ENCODE data around the gene NGF. TPM values are rescaled to one million over a fixed set of nuclear protein-coding genes. Genes with fewer than 3 reads are reported as not detected.

Gene NGF
- total RNA-seq, 2 donors from 2014 or later = 0.25 to 0.64 TPM

DNA sequence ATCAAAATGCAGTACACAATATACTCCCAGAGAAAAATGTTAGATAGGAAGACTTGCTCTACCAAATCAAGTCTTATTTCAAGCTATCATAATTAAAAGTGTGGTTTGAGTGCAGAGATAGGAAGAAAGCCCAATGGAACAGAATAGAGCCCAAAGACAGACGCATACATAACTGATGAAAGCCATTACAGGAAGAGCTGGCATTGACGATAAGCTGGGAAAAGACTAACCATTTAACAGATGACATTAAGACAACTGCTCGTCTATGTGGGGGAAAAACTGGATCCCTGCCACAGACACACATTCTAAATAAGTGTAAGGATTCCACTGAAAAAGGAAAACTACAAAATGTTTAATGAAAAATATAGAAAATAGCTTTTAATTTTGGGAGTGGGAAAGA lies 85.5 kb downstream of the NGF start:
- ATAC-seq (no peak), DNase-seq (no peak)
- intact Hi-C loops (cut with DNase I, micrococcal nuclease) = no loop called here

DNA sequence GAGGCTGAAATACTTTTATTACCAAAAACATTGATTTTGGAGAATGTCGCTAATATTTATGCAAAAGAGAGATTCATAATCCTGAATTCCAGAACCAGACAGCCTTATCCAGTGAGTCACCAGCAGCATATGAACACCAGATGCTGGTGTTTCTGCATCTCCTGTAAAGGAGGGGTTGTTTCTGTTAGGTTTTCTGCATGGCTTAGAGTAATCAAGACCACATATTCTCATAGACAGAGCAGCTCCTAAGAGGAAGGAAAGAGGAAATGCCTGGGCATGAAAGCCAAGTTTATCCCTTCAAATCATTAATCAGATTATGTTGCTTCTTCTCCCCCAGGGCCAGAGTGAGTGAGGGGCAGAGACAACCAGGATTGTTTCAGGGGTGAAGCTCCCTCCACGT lies 86.2 kb downstream of the NGF start:
- no peak for DNase-seq
- intact Hi-C loops (cut with DNase I, micrococcal nuclease) = no loop called here

DNA sequence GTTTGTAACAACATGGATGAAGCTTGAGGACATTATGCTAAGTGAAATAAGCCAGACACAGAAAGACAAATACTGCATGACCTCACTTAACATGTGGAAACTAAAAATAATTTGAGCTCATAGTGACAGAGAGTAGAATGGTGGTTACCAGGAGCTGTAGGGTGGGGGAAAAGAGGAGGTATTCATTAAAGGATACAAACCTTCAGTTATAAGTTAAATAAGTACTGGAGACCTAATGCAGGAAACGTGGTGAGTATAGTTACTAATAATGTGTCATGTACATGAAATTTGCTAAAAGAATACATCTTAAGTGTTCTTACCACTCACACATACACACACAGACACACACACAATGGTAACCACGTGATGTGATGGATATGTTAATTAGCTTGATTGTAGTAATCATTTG lies 86.7 kb downstream of the NGF start:
- DNase-seq (no peak), ATAC-seq (no peak)
- intact Hi-C loops (cut with DNase I, micrococcal nuclease) = no loop called here

More for the DNA sequence above, 86.2 kb downstream of the NGF start:
- ATAC-seq = no peak

DNA sequence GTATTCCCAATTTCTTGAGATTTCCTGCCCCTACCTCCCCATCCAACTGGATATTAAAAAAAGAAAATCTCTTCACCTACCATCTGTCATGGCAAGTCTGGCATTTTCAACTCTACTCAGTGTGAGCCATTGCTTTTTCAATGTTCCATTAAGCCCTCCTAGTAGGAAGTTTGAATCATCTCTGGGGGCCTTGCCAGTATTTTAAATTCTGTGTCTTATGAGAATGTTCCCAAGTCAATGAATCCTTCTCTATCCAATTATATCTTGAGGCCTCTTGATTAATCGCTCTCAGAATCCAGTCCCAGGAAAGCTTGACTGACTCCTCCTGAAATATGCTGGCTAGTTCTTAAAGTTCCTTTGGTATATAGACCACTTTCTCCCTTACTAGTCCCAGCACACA lies 91.5 kb downstream of the NGF start:
- intact Hi-C loops (cut with DNase I, micrococcal nuclease) = no loop called here
- no peak for DNase-seq
- no peak for ATAC-seq

DNA sequence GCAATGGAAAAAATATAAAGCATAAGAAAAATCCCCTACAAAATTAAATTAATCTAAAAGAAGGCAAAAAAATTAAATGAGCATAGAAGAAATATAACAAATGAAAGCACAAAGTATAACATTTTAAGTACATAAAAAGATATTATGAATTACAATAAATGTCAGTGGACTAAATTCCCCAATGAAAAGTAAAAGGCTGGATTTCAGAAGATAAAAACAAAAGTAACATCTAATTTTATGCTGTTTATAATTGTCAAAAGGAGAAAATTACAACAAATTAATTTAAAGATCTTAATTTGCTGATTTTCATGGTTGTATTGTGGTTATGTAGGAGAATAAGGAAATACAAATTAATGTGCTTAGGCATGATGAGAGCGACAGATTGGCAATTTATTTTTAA lies 92.8 kb downstream of the NGF start:
- no peak for DNase-seq
- no peak for ATAC-seq
- intact Hi-C loops (cut with DNase I, micrococcal nuclease) = no loop called here

DNA sequence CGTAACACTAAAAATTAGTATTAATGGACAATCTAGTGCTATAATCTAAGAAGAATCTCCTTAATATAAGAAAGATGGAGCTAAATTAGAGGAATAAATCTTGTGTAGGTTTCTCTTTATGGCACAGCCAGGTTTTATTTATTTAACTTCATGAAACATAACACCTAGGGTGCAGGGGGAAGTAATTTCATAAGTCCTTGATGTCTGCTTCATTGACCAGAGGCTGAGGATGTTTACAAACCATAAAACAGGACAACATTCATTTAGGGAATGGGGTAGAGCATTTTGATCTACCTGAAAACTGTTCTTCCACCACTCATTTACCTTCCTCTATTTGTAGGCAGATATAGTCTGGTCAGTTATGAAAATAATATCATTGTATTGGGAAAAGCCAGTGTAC lies 95.5 kb downstream of the NGF start:
- ATAC-seq (peak; percentile 81), DNase-seq (no peak)
- intact Hi-C loops (cut with DNase I, micrococcal nuclease) = no loop called here

DNA sequence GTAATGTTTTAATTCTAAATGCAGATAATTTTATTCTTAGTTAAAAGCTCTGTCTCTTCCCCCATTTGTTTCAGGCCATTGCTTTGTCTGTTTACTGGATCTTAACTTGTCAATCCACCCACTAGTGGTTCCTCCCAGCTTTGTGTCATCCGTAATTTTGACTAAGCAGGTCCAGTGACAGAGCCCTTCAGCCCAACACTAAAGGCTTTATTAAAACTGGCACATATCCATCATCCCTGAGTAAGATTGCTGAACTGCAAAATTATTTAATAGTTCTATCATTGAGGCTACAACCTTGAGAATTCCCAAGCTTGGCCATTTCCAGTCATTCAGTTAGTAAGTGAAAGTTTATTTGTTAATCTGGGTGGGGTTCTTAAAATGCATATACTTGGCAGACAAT lies 96.7 kb downstream of the NGF start:
- ATAC-seq (no peak), DNase-seq (no peak)
- intact Hi-C loops (cut with DNase I, micrococcal nuclease) = no loop called here

DNA sequence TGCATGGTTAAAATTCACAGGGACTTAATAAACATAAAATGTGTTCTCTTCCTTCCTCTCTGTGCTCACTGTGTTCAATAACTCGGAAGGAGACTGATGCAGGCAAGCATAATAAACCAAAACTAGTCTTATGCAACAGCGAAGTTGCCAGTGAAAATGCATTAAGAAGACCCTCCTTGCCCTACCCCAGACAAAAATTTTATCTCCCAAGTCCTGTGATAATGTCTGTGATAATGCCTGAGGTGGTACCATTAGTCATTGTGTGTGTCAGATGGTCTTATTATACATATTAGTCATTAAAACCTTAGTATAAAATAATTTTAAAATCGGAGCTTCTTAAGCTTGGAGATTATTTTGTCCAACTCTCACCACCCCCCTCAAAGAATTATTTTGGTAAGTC lies 97.8 kb downstream of the NGF start:
- intact Hi-C loops (cut with DNase I, micrococcal nuclease) = no loop called here
- no peak for ATAC-seq
- DNase-seq = no peak

DNA sequence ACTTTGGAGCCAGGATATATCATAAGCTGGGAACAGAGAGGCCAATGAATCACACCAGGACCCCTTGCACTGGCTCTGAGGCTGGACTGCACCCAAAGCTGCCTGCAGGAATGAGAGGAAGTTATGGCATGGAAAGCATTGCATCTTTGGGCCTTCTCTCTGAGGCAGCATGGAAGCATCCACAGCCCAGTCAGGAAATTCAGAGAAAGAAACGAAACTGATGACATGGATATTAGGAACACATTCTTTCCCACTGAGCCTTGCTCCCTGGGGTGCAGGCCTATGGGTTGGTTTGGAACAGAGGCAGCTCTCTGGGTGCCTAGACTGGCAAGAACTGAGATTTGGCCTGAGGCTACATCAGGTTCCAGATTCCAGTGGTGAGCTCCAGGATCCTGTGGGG lies 98.6 kb downstream of the NGF start:
- DNase-seq = no peak
- ATAC-seq = no peak
- intact Hi-C loops (cut with DNase I, micrococcal nuclease) = no loop called here

DNA sequence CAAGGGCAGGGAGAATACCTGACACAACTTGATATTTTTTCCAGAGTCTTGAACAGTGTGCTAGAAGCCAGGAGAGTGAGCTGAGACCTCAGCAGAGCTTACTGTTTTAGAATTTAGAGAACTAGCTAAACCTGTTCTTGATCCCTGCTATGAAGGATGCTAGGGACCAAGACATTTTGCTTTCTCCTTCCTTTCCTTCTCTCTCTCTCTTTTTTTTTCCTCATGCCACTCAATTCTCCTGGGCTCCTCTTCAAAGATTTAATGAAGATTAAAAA lies 99.0 kb downstream of the NGF start:
- DNase-seq (no peak), ATAC-seq (no peak)
- intact Hi-C loops (cut with DNase I, micrococcal nuclease) = no loop called here

DNA sequence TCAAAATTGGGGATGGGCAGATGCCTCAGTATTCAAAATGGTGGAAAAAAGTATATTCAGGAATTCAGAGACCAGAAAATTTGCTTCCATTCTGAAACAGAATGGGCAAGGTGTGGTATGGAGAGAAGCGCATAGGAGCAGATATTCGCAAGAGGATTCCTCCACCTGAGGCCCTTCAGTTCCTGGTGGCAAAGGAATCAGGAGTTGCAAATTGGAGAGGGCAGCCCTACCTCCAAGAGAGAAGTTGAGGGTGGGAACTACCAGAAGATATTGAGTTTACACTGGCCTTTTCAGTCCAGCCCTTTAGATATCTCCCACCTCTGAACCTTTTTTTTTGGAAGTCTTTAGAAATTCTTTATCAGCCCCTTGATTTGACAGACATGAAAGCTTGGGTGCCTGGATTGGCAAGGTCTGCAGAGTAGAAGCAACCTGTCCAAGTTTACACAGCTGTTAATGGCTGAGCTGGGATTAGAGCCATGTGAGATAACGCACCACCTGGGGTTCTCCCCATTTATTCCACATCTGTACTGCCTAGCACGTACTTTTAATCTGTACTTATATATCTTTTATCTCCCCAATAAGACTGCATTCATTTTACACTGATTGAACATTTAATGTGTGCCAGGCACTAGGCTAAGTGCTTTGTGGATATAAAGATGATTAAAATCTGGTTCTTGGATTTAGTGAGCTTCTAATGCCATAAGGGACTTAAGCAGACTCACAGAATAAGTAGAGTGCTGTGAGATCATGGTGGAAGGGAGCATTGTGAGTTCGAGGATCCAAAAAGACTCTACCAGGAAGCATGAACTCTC lies 99.5 kb downstream of the NGF start:
- DNase-seq (no peak), ATAC-seq (no peak)
- intact Hi-C loops (cut with DNase I, micrococcal nuclease) = no loop called here

DNA sequence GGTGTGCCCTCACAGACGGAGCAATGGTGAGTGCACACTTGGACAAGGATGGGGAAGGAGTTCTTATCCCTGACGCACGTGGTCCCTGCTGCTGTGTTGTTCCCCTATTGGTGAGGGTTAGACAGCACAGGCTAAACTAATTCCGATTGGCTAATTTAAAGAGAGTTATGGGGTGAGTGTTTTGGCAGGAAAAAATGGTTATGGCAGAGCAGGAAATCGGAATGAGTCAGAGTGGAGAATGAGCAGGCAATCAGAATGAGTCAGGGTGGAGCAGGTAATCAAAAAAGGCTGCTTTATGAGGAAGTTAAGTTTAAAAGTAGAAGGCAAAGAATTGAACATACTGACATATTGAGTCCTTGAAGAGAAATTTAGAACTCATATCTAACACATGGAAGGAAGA lies 100.5 kb downstream of the NGF start:
- DNase-seq (no peak), ATAC-seq (peak; percentile 58)
- intact Hi-C loops (cut with DNase I, micrococcal nuclease) = no loop called here

DNA sequence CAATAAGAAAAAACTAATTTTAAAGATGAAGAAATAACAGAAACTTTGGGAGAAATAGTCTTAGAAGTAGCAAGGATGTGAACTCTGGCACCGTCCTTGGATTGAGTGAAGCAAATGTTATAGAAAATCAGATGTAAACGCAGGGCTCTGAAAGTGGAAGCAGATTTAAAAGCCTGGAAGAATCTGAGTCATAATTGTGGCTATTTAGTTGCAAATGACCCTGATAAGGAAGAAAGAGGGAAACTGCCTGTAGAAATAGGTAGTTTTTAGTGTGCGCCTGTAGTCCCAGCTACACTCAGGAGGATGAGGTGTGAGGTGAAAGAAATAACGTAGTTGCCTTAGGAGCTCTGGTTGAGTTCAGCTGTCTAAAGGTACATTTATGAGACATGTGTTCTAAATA lies 101.0 kb downstream of the NGF start:
- intact Hi-C loops (cut with DNase I, micrococcal nuclease) = no loop called here
- no peak for DNase-seq
- ATAC-seq = peak; percentile 75

Other genes starting within 250 kb of the NGF start
- gene TSPAN2, start 248.7 kb downstream of the NGF start, total RNA-seq = 10 to 100 TPM in 1 of 2 donors, 1 to 10 TPM in 1; 3.3 to 12.1 TPM

All from left colon (tissue), 2 donors.